GM23248 (cell line): ENCODE results near the gene LOXL4. TPM values are rescaled to one million over a fixed set of nuclear protein-coding genes. Genes with fewer than 3 reads are reported as not detected.

Experiments
- DNase-seq: peaks from one replicate; pipeline ENCODE4 v3.0.0-alpha.2; 2015
- H2AFZ ChIP-seq: fragments of 200-600 bp; sonication (generic); 2 replicates; pipeline ENCODE4 v1.6.1; 2016; ENCODE audit warnings: antibody characterized with exemption
- H3F3A ChIP-seq: fragments of 200-600 bp; sonication (generic); 2 replicates; pipeline ENCODE4 v1.6.1; 2016; ENCODE audit warnings: mild to moderate bottlenecking, antibody characterized with exemption, mixed run types; ENCODE audit not compliant: insufficient read depth
- H3K27ac ChIP-seq: fragments of 200-600 bp; sonication (generic); 2 replicates; pipeline ENCODE4 v1.5.1; 2016; ENCODE audit warnings: mild to moderate bottlenecking
- H3K27me3 ChIP-seq: fragments of 200-600 bp; sonication (generic); replicated peaks from 2 replicates; pipeline ENCODE4 v1.6.1; 2016; ENCODE audit warnings: mild to moderate bottlenecking; ENCODE audit not compliant: insufficient read depth
- H3K36me3 ChIP-seq: fragments of 200-600 bp; sonication (generic); 2 replicates; pipeline ENCODE4 v1.6.1; 2016; ENCODE audit warnings: low read depth, mild to moderate bottlenecking
- H3K4me1 ChIP-seq: fragments of 200-600 bp; sonication (generic); 2 replicates; pipeline ENCODE4 v1.6.1; 2016; ENCODE audit warnings: mild to moderate bottlenecking; ENCODE audit not compliant: insufficient read depth
- H3K4me2 ChIP-seq: fragments of 200-600 bp; sonication (generic); one replicate; pipeline ENCODE4 v1.6.1; 2016; ENCODE audit warnings: mild to moderate bottlenecking; ENCODE audit not compliant: unreplicated experiment
- H3K4me3 ChIP-seq: fragments of 200-600 bp; sonication (generic); 2 replicates; pipeline ENCODE4 v1.5.1; 2016; ENCODE audit warnings: mild to moderate bottlenecking
- H3K79me2 ChIP-seq: fragments of 200-600 bp; sonication (generic); 2 replicates; pipeline ENCODE4 v1.6.1; 2016; ENCODE audit warnings: mild to moderate bottlenecking; ENCODE audit not compliant: insufficient read depth
- H3K9ac ChIP-seq: fragments of 200-600 bp; sonication (generic); 2 replicates; pipeline ENCODE4 v1.6.1; 2016; ENCODE audit warnings: mild to moderate bottlenecking
- H3K9me2 ChIP-seq: fragments of 200-600 bp; sonication (generic); 2 replicates; pipeline ENCODE4 v1.6.1; 2016; ENCODE audit warnings: mixed run types, mild to moderate bottlenecking, moderate library complexity; ENCODE audit not compliant: insufficient read depth
- H3K9me3 ChIP-seq: fragments of 200-600 bp; sonication (generic); one replicate; pipeline ENCODE4 v1.6.1; 2017; ENCODE audit warnings: low read depth
- H4K20me1 ChIP-seq: fragments of 200-600 bp; sonication (generic); 2 replicates; pipeline ENCODE4 v1.6.0; 2016; ENCODE audit not compliant: insufficient read depth
- EZH2 ChIP-seq: fragments of 200-600 bp; sonication (generic); IDR thresholded peaks from 2 replicates; pipeline ENCODE4 v1.6.1; 2018; ENCODE audit warnings: antibody characterized with exemption, mild to moderate bottlenecking; ENCODE audit not compliant: insufficient read depth, poor library complexity, severe bottlenecking
- EZH2phosphoT487 ChIP-seq: fragments of 200-600 bp; sonication (generic); IDR thresholded peaks from 2 replicates; pipeline ENCODE4 v1.6.1; 2018; ENCODE audit warnings: antibody characterized with exemption, moderate library complexity, mild to moderate bottlenecking, low read depth; ENCODE audit not compliant: insufficient read depth
- WGBS, 2 experiments: methylation state at CpG; one replicate each; pipeline ENCODE4 v1.1.6; 2015 to 2017; ENCODE audit warnings: low lambda C conversion rate in 2 of 2, low coverage in 1 of 2; ENCODE audit errors: missing lambda C conversion rate in 2 of 2; 5-methylcytosine and 5-hydroxymethylcytosine counted together
- in situ Hi-C: fragments of 300-500 bp; cut with MboI; formaldehyde crosslinking; loops from 2 replicates; pipeline ENCODE4 v1.15.0; 2020
- polyA plus RNA-seq: library from polyadenylated mRNA; unstranded; fragments of >200 nt; fragmentation: Nextera tagmentation; extraction: Ambion mirVana; gene quantifications from 2 replicates; pipeline ENCODE4 v1.2.1, GENCODE V29; 2016
- total RNA-seq: library from RNA; depleted of rRNA; stranded (reverse); fragments of >200 nt; shearing (Covaris generic); gene quantifications from 2 replicates; pipeline ENCODE4 v1.2.3, GENCODE V29; 2014

The LOXL4 gene
- total and polyA plus RNA-seq, 2 experiments from 2014 or later: 319 to 496 TPM

DNA sequence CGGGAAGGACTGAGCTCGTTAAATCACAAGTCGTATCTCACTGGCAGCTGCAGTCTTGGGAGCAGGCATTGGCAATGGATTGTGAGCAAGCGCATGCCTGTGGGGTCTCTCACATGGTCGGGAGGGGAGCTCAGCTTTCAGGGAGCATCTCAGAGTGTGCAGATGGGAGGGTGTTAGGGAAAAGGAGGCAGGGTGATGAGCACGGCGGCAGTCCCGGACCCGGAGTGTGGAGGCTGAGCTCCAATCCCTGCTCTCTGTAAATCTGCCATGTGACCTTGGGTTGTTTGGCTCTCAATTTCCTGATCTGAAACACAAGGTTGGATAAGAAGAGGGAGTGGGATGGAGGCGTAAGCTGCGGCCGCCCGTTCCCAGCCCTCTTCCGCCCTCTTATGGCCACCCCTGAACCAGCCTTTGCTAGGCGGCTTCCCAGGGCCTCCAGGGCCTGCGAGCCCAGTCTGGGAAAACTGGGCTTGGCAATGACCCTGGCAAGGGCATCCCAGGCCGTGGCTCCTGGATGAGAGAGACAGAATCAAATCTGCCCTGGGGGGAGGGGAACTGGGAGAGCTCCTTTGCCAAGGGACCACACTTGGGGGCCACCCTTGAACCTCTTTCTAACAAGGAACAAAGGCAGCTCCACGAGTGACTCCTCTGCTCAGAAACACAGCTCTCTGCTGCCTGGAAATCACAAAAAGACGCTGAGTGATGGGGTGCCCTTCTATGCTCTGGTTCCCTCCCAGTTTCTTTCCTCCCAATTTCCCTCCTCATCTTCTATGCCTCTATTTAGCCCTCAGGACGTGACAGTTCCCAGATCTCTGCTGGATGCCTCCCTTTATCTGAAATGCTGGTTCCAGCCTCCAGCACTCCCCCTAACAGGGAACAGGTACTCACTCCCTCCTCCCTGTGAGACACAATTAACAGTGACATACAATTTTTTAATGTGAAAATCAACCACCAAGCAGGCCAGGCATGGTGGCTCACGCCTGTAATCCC is 41.7 kb upstream of the LOXL4 start:
- no peaks in the 10 kb centered on the region for H3K9me2 ChIP-seq
- TF ChIP-seq EZH2phosphoT487: no peak
- TF ChIP-seq EZH2: no peak
- peak; percentile 90 for DNase-seq
- peak overlapping the region; percentile 50 for H3K9ac ChIP-seq
- peak overlapping the region; percentile 40 for H3K4me3 ChIP-seq
- no peaks in the 10 kb centered on the region for H3K27me3 ChIP-seq
- WGBS, 2 experiments: 17% methylated on average over 21 of the region's 21 CpGs
- peaks cover 19% of the 10 kb centered on the region; the same call in 1 of the 2 replicates for H3F3A ChIP-seq
- H3K4me2 ChIP-seq: peak overlapping the region; percentile 39
- no peaks in the 10 kb centered on the region for H4K20me1 ChIP-seq
- no peaks in the 10 kb centered on the region for H3K36me3 ChIP-seq
- no peak overlapping the region for H3K27ac ChIP-seq
- H3K9me3 ChIP-seq: no peaks in the 10 kb centered on the region
- peaks cover 36% of the 10 kb centered on the region for H3K4me1 ChIP-seq
- in situ Hi-C loops: no loop called here
- no peaks in the 10 kb centered on the region for H3K79me2 ChIP-seq
- peak overlapping the region; percentile 90 for H2AFZ ChIP-seq

DNA sequence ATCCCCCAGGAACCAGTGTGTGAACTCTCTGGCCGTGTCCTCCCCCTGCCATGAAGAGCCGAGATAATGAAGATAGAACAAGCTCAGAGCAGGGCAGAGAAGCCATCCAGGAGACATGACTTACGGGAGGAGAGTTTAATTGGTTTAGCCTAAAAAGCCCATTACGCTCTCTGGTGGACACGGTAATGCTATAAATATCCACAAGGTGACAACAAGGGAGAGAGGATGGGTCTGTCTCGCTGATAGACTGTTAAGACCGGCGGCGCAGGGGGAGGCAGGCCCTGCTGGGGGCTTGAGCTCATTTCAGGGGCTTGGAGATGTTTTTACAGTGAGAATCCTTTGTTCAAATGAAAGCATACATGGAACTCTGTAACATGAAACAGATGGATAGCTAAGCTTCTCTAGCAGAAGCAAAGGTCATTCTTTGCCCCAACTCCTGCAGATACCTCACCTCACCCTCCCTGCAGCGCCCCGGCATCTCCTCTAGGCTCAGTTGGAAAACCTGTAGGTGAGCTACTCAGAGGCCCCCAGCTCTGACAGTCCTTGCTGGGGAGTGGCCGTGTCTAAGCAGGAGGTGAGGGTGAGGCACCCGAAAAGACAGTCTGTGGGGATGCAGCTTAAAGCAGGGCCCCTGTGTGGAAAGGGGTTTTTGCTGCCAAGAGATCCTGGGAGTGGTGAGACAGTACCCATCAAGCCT is 40.8 kb upstream of the LOXL4 start:
- Histone ChIP-seq H3K27me3 (no peaks in the 10 kb centered on the region), H3F3A (peaks cover 19% of the 10 kb centered on the region; the same call in 1 of the 2 replicates), H3K9ac (peak overlapping the region; percentile 50), H3K4me1 (peaks cover 28% of the 10 kb centered on the region), H2AFZ (peak overlapping the region; percentile 90), H4K20me1 (no peaks in the 10 kb centered on the region), H3K4me2 (peak overlapping the region; percentile 39), H3K4me3 (peak overlapping the region; percentile 40), H3K36me3 (no peaks in the 10 kb centered on the region), H3K9me2 (no peaks in the 10 kb centered on the region), H3K79me2 (no peaks in the 10 kb centered on the region), H3K9me3 (no peaks in the 10 kb centered on the region), H3K27ac (no peak overlapping the region)
- TF ChIP-seq EZH2 (no peak), EZH2phosphoT487 (no peak)
- in situ Hi-C loops: no loop called here
- DNase-seq: no peak
- 72% methylated on average over 13 of the region's 13 CpGs for WGBS, 2 experiments

DNA sequence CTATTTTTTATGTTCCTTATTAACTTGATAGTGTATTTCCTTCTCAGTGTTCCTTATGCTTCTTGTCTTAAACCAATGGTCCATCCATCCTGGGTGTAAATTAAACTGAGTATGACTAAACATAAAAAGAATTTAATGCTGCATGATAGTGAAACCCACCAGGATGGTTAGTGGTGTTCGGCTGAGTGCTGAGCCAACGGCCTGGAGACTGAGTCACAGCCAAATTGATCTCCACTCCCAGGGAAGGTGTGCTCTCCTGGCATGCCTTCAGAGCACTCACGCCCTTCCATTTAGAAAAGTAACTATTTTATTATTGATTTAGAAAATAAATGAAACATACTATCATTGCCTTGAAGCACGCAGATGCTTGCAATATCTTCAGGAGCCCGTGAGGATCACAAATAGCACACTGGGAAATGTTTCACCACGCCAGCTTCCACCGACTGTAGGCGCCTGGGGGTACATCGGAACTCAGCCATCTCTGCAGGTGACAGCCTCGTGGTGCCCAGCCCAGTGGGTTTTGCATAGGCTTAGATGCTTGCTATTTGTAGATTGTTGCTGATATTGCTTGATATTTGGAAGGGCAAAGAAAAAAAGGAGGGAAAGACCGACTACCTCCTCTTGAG is 40.0 kb upstream of the LOXL4 start:
- Histone ChIP-seq H3K4me3 (no peak overlapping the region), H3K79me2 (no peaks in the 10 kb centered on the region), H3K27ac (no peak overlapping the region), H3K9me2 (no peaks in the 10 kb centered on the region), H3K36me3 (no peaks in the 10 kb centered on the region), H4K20me1 (no peaks in the 10 kb centered on the region), H3K9me3 (no peaks in the 10 kb centered on the region), H3K9ac (no peak overlapping the region), H3K4me1 (peaks cover 20% of the 10 kb centered on the region), H3F3A (peaks cover 18% of the 10 kb centered on the region; the same call in 1 of the 2 replicates), H2AFZ (no peak overlapping the region), H3K27me3 (no peaks in the 10 kb centered on the region), H3K4me2 (no peak overlapping the region)
- TF ChIP-seq EZH2: no peak
- TF ChIP-seq EZH2phosphoT487: no peak
- in situ Hi-C loops: no loop called here
- WGBS, 2 experiments: 88 to 90% methylated on average over 11 of the region's 11 CpGs
- no peak for DNase-seq

DNA sequence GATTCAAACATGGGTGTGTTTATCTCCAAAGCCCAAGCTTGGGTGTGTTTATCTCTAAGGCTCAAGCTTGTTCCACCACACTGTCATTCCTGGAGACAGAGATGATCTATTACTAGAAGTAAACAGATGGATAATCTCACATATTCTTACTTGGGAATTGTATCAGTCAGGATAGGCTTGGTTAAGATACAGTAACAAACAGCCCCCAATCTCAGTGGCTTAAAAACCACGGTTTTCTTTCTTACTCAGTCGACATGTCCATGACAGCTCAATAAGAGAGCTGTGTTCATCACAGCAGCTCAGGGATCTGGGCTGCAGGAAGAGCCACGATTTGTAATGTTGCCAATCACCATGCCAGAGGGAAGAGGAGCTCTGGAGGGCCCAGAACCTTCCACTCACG is 38.5 kb upstream of the LOXL4 start:
- H3F3A ChIP-seq: peaks cover 13% of the 10 kb centered on the region; the same call in 1 of the 2 replicates
- H3K9me3 ChIP-seq: no peaks in the 10 kb centered on the region
- no peaks in the 10 kb centered on the region for H3K27me3 ChIP-seq
- no peaks in the 10 kb centered on the region for H3K79me2 ChIP-seq
- in situ Hi-C loops: no loop called here
- no peak overlapping the region for H3K27ac ChIP-seq
- H3K9me2 ChIP-seq: no peaks in the 10 kb centered on the region
- no peak for DNase-seq
- H3K4me3 ChIP-seq: no peak overlapping the region
- TF ChIP-seq EZH2phosphoT487: no peak
- no peak for TF ChIP-seq EZH2
- no peak overlapping the region for H3K9ac ChIP-seq
- no peak overlapping the region for H3K4me2 ChIP-seq
- H2AFZ ChIP-seq: no peak overlapping the region
- H3K36me3 ChIP-seq: no peaks in the 10 kb centered on the region
- 69 to 73% methylated on average over 4 of the region's 4 CpGs for WGBS, 2 experiments
- 0 out of 2 replicates have a peak, but pooled peaks cover 5% of the 10 kb centered on the region for H3K4me1 ChIP-seq
- H4K20me1 ChIP-seq: no peaks in the 10 kb centered on the region
